Lung (tissue), 12 donors: Measurements from ENCODE around the gene FOXN3. TPM values are rescaled to one million over a fixed set of nuclear protein-coding genes. Genes with fewer than 3 reads are reported as not detected.

ENCODE experiments used
- ATAC-seq: fragments of 200-7000 bp; cut with Tn5 transposase; one replicate; pipeline ENCODE4 v1.9.1; 2020; ENCODE audit warnings: moderate number of reproducible peaks; ENCODE audit not compliant: insufficient read depth, low FRiP score
- DNase-seq, 3 donors: peaks; one replicate each; pipeline ENCODE4 v3.0.0-alpha.2; 2013 to 2017
- H3K27ac ChIP-seq, 2 donors: one replicate each; pipeline ENCODE4 v1.5.1; 2013; ENCODE audit warnings: mild to moderate bottlenecking in 2 of 2, moderate library complexity in 2 of 2, control low read depth in 1 of 2, inconsistent platforms in 1 of 2, low read depth in 1 of 2, low read length in 1 of 2
- H3K27me3 ChIP-seq, 3 donors: one replicate each; pipeline ENCODE4 v1.5.1; 2013; ENCODE audit warnings: low read length in 2 of 3; ENCODE audit not compliant: control insufficient read depth in 3 of 3, insufficient read depth in 3 of 3
- H3K36me3 ChIP-seq, 4 donors: one replicate each; pipeline ENCODE4 v1.5.1; 2013; ENCODE audit warnings: low read length in 4 of 4, mild to moderate bottlenecking in 1 of 4, moderate library complexity in 1 of 4; ENCODE audit not compliant: control insufficient read depth in 4 of 4, insufficient read depth in 4 of 4
- H3K4me1 ChIP-seq, 5 donors: one replicate each; pipeline ENCODE4 v1.5.1; 2013; ENCODE audit warnings: low read length in 5 of 5, mild to moderate bottlenecking in 2 of 5, moderate library complexity in 1 of 5; ENCODE audit not compliant: control insufficient read depth in 5 of 5, insufficient read depth in 5 of 5
- H3K4me3 ChIP-seq: one replicate; pipeline ENCODE4 v1.5.1; 2013; ENCODE audit warnings: mild to moderate bottlenecking, control low read depth, moderate library complexity
- H3K9ac ChIP-seq, 2 donors: one replicate each; pipeline ENCODE4 v1.5.1; 2013; ENCODE audit warnings: low read length in 2 of 2, control low read depth in 1 of 2; ENCODE audit not compliant: insufficient read depth in 1 of 2
- H3K9me3 ChIP-seq, 4 donors: one replicate each; pipeline ENCODE4 v1.5.1; 2013; ENCODE audit warnings: low read length in 3 of 4, mild to moderate bottlenecking in 1 of 4, moderate library complexity in 1 of 4; ENCODE audit not compliant: control insufficient read depth in 4 of 4, insufficient read depth in 3 of 4
- WGBS, 2 donors: extraction: QIAGEN DNeasy Blood & Tissue Kit; methylation state at CpG; one replicate each; pipeline ENCODE4 v1.1.7; 2013; 5-methylcytosine and 5-hydroxymethylcytosine counted together
- polyA plus RNA-seq, 2 donors: library from polyadenylated mRNA; stranded (reverse); fragments of 200-250 nt; gene quantifications; one replicate each; pipeline ENCODE4 v1.2.1, GENCODE V29; 2013
- total RNA-seq, 2 donors: library from RNA; depleted of rRNA in 1 of 2; stranded (reverse); fragments of >200 nt in 1 of 2; gene quantifications; one replicate each; pipeline ENCODE4 v1.2.1, GENCODE V29; 2014 to 2021
- TF ChIP-seq, protein P1 (sequence below): IDR thresholded peaks from 2 replicates; pipeline ENCODE4 v1.5.1; 2012; ENCODE audit warnings: mild to moderate bottlenecking; ENCODE audit errors: control extremely low read depth, extremely low read depth
- donor health status: control.
- donor health status: control.
- donor health status: Bipolar disorder and iron deficiency.
- donor health status: healthy.
- donor health status: DM: yes; HTN: yes; CAD: no.

Gene FOXN3
- total and polyA plus RNA-seq, 4 donors = 12.7 to 69.7 (median 34.9) TPM

DNA sequence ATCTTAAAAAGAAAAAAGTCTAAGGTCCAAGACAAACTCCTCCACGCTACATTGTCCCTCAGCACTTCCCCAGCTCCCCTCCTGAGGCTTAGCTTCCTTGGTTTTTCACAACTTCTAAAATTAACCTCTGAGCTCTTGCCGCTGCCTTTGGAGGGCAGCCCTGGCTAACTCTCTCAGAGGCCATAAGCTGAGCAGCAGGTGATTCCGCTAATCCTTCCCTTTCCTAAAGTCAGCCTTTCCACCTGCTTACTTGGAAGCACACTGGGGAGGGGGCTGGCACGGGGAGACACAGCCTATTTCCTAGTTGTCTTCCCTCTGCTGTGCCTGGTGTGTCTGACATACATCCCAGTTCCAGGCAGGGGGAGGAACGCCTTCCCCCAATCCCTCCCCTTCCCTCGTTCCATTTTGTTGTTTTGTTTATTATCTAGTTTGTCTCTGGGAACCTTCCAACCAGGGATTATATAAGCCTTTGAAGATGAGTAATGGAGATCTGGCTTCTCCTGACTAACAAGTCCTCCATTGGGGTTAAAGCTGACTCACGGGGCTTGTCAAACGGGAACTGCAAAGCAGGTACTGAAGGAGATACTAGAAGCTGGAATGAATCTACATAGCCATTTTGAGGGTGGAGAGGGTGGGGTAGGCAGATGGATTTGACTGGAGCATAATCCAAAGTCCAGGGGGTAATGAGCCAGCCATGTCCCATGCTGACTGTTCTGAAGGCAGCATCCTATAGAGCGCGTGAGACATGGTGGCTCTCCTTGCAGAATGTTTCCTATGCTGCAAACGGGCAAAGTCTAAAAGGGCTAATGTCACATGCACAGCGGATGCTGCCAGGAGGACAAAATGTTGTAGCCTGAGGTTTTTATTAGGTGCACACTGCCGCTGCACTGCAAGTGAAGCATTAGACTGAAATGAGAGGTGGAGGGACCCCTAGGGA, 230.8 kb downstream of the FOXN3 start:
- H3K27ac ChIP-seq = peak overlapping the region in 1 of 2 donors; percentile 65
- no peak for ATAC-seq
- 86 to 92% methylated on average over 13 of the region's 13 CpGs for WGBS, 2 donors
- no peaks in the 10 kb centered on the region for H3K27me3 ChIP-seq
- H3K4me1 ChIP-seq = peaks cover 0 to 23% (median 19%) of the 10 kb centered on the region in 5 donors
- no peak overlapping the region for H3K9ac ChIP-seq
- TF ChIP-seq, protein P1, sequence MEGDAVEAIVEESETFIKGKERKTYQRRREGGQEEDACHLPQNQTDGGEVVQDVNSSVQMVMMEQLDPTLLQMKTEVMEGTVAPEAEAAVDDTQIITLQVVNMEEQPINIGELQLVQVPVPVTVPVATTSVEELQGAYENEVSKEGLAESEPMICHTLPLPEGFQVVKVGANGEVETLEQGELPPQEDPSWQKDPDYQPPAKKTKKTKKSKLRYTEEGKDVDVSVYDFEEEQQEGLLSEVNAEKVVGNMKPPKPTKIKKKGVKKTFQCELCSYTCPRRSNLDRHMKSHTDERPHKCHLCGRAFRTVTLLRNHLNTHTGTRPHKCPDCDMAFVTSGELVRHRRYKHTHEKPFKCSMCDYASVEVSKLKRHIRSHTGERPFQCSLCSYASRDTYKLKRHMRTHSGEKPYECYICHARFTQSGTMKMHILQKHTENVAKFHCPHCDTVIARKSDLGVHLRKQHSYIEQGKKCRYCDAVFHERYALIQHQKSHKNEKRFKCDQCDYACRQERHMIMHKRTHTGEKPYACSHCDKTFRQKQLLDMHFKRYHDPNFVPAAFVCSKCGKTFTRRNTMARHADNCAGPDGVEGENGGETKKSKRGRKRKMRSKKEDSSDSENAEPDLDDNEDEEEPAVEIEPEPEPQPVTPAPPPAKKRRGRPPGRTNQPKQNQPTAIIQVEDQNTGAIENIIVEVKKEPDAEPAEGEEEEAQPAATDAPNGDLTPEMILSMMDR = no peak
- peaks cover 0 to 7% (median 0%) of the 10 kb centered on the region in 4 donors for H3K36me3 ChIP-seq
- no peaks in the 10 kb centered on the region for H3K9me3 ChIP-seq
- H3K4me3 ChIP-seq = no peak overlapping the region
- no peak for DNase-seq

DNA sequence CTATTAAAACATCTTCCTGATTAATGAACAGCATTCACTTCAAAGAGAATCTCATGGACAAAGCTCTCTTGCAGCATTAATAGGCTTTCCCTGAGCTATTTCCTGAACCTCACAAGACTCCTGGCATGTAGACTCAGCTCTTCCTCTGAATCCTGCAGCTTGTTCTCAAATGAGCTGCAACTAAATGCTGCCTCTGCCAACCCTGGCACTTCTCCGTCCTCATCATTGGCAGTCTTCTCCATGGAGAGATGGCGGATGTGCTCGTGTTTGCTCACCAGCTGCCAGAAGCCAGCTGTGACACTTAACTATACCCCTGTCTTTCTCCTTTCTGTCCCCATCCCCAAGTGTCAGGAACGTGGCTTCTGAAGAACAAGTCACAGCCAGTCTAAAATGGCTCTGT, 232.1 kb downstream of the FOXN3 start:
- WGBS, 2 donors = 72 to 86% methylated on average over 4 of the region's 4 CpGs
- DNase-seq (peak; percentile 82 to 87 (median 87)), ATAC-seq (no peak)
- Histone ChIP-seq H3K9me3 (no peaks in the 10 kb centered on the region), H3K4me3 (no peak overlapping the region), H3K36me3 (peaks cover 0 to 7% (median 0%) of the 10 kb centered on the region in 4 donors), H3K9ac (no peak overlapping the region), H3K27ac (no peak overlapping the region), H3K4me1 (peaks cover 0 to 23% (median 19%) of the 10 kb centered on the region in 5 donors), H3K27me3 (no peaks in the 10 kb centered on the region)
- TF ChIP-seq, protein P1 = no peak

DNA sequence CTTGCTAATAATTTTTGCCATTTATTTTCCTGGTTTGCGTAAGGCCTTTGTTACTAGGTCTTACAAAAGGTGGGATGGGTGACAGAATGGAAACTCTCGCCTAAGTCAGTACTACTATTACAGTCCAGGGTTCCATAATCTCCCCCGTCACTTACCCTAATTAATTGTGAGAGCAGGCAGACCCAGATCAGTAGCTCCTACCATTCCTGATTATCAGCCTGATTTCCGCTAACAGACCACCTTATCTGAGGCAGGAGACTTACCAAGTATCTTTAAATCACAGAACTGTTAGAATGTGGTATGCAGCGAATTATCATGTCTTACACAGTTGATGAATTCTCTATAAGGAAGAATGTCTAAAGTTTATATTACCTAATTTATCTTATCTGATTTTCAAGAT, 234.7 kb downstream of the FOXN3 start:
- H3K27me3 ChIP-seq = no peaks in the 10 kb centered on the region
- peaks cover 0 to 2% (median 0%) of the 10 kb centered on the region in 4 donors for H3K36me3 ChIP-seq
- DNase-seq = no peak
- H3K27ac ChIP-seq = no peak overlapping the region
- ATAC-seq = no peak
- WGBS, 2 donors = 94 to 97% methylated on average over 5 of the region's 5 CpGs
- TF ChIP-seq, protein P1 = no peak
- H3K4me3 ChIP-seq = no peak overlapping the region
- H3K4me1 ChIP-seq = peaks cover 0 to 25% (median 19%) of the 10 kb centered on the region in 5 donors
- no peak overlapping the region for H3K9ac ChIP-seq
- H3K9me3 ChIP-seq = no peaks in the 10 kb centered on the region
